GM12873 (cell line): Measurements from ENCODE around the gene DLL4.

ENCODE experiments used
- TF ChIP-seq, protein P1 (sequence below): IDR thresholded peaks from 2 replicates; pipeline ENCODE4 v1.5.1; 2012; ENCODE audit warnings: low read depth, mild to moderate bottlenecking, moderate library complexity, low read length, control low read depth; ENCODE audit not compliant: insufficient read depth; ENCODE audit errors: missing control alignments

The DLL4 gene

DNA sequence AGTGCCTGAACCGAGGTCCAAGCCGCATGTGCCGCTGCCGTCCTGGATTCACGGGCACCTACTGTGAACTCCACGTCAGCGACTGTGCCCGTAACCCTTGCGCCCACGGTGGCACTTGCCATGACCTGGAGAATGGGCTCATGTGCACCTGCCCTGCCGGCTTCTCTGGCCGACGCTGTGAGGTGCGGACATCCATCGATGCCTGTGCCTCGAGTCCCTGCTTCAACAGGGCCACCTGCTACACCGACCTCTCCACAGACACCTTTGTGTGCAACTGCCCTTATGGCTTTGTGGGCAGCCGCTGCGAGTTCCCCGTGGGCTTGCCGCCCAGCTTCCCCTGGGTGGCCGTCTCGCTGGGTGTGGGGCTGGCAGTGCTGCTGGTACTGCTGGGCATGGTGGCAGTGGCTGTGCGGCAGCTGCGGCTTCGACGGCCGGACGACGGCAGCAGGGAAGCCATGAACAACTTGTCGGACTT, 7.1 kb downstream of the DLL4 start:
- TF ChIP-seq, protein P1, sequence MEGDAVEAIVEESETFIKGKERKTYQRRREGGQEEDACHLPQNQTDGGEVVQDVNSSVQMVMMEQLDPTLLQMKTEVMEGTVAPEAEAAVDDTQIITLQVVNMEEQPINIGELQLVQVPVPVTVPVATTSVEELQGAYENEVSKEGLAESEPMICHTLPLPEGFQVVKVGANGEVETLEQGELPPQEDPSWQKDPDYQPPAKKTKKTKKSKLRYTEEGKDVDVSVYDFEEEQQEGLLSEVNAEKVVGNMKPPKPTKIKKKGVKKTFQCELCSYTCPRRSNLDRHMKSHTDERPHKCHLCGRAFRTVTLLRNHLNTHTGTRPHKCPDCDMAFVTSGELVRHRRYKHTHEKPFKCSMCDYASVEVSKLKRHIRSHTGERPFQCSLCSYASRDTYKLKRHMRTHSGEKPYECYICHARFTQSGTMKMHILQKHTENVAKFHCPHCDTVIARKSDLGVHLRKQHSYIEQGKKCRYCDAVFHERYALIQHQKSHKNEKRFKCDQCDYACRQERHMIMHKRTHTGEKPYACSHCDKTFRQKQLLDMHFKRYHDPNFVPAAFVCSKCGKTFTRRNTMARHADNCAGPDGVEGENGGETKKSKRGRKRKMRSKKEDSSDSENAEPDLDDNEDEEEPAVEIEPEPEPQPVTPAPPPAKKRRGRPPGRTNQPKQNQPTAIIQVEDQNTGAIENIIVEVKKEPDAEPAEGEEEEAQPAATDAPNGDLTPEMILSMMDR, result no peak

GRCh38 chr15:40936709-40937666, 7.8 kb downstream of the DLL4 start:
- TF ChIP-seq, protein P1, result peak; percentile 41

DNA sequence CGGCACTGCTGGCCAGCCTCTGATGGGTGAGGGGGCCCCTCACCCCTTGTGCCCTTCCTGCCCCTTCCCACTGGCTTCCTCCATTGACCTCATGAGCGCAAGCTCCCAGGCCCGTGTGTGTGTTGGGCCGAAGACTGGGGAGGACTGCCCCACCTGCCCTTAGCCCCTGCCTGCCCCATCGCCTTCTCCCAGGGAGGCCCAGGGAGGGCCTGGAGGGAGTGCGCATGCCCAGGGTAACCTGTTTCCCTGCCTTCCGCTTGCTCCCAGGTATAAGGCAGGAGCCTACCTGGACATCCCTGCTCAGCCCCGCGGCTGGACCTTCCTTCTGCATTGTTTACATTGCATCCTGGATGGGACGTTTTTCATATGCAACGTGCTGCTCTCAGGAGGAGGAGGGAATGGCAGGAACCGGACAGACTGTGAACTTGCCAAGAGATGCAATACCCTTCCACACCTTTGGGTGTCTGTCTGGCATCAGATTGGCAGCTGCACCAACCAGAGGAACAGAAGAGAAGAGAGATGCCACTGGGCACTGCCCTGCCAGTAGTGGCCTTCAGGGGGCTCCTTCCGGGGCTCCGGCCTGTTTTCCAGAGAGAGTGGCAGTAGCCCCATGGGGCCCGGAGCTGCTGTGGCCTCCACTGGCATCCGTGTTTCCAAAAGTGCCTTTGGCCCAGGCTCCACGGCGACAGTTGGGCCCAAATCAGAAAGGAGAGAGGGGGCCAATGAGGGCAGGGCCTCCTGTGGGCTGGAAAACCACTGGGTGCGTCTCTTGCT, 8.8 kb downstream of the DLL4 start:
- TF ChIP-seq, protein P1, result peak; percentile 35

- TF ChIP-seq, protein P1, result no peak
Measured at GRCh38 chr15:40938536-40938870, 9.4 kb downstream of the DLL4 start.

GRCh38 chr15:40940296-40940801, 11.2 kb downstream of the DLL4 start:
- TF ChIP-seq, protein P1, result no peak

DNA sequence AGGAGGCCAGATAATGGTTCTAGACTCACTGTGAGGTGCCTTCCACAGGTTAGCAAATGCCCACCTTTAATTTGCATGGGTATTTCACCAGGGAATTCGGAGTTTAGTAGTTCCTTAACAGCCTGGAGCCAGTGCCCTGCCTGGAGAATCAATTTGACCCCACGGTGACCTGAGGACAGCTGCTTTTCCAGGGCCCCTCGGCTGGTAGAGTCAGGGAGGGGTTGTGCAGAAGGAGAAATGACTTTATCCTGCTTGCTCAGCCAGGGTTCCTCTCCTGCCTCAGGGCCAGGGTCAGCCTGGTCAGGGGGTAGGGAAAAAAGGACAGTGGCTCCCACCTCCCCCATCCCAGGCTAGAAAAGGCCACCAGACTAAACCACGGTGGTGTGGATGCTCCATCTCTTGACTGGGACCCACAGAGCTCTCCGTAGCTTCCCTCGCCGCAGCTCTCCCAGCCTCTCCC, 12.0 kb downstream of the DLL4 start:
- TF ChIP-seq, protein P1, result no peak
